GM19043 (cell line): ENCODE results near the gene CAMSAP1.
"Not testable (repeated sequence)": the region's sequence is repeated elsewhere in the genome, so short reads cannot be mapped to it uniquely, and the experiment has no call there.

Experiments
- ATAC-seq: cut with Tn5 transposase; IDR thresholded peaks from one replicate; pipeline ENCODE4 v1.9.1; 2021; ENCODE audit warnings: low read depth; ENCODE audit not compliant: unreplicated experiment

Gene CAMSAP1

GRCh38 chr9:135907431-135908092 is at the start of gene CAMSAP1:
CAMSAP1 (minus strand) TSS chr9:135907546; CDS start chr9:135907159, 387 bp downstream.
- ATAC-seq = peak; percentile 80

GRCh38 chr9:135956802-135957174 is 49.4 kb upstream of the CAMSAP1 start:
- ATAC-seq = no peak

- ATAC-seq = no peak
Measured at GRCh38 chr9:135955934-135956801, 48.8 kb upstream of the CAMSAP1 start.

GRCh38 chr9:135952664-135953206 is 45.4 kb upstream of the CAMSAP1 start:
- no peak for ATAC-seq

GRCh38 chr9:135951889-135952663 is 44.7 kb upstream of the CAMSAP1 start:
- no peak for ATAC-seq

GRCh38 chr9:135951310-135951709 is 44.0 kb upstream of the CAMSAP1 start:
- ATAC-seq = not testable (repeated sequence)

DNA sequence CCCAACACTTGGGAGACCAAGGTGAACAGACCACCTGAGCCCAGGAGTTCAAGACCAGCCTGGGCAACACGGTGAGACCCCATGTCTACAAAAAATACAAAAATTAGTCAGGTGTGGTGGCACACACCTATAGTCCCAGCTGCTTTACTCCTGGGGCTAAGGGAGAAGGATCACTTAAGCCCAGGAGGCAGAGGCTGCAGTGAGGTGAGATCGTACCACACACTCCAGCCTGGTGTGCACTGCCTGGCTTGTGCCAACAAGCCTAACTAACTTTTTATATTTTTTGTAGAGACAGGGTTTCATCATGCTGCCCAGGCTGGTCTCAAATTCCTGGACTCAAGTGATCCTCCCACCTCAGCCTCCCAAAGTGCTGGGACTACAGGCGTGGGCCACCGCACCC is 43.5 kb upstream of the CAMSAP1 start:
- ATAC-seq = not testable (repeated sequence)

GRCh38 chr9:135950135-135950682 is 42.9 kb upstream of the CAMSAP1 start:
- no peak for ATAC-seq

DNA sequence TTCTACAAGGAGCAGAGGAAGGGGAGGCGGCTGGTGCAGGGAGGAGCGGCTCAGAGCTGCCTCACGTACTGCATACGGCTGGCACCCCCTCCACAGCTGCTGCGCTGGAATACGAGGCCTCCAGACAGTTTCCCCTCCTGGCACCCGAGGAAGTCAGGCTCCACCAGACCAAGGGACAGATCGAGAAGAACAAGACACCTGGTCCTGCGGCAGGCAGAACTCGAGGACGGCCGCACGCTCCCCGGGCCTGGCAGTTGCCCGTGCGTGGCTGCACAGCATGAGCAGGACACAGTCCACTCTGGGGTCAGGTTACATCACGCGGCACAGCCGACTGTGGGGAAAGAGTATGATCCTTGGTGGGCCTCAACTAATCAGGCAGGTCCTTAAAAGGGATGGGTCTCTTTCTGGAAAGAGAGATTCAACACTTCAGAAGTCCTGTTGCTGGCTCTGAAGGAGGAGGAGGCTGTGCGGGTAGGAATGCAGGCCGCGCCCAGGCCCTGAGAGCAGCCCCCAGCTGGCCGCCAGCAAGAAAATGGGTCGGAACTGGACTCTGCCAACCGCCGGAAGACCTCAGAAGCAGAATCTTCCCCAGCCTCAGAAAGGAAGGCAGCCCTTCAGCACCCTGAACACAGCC is 42.3 kb upstream of the CAMSAP1 start:
- no peak for ATAC-seq

GRCh38 chr9:135948968-135949367 is 41.6 kb upstream of the CAMSAP1 start:
- ATAC-seq = no peak

- ATAC-seq = no peak
Measured at GRCh38 chr9:135948446-135948845, 41.1 kb upstream of the CAMSAP1 start.

DNA sequence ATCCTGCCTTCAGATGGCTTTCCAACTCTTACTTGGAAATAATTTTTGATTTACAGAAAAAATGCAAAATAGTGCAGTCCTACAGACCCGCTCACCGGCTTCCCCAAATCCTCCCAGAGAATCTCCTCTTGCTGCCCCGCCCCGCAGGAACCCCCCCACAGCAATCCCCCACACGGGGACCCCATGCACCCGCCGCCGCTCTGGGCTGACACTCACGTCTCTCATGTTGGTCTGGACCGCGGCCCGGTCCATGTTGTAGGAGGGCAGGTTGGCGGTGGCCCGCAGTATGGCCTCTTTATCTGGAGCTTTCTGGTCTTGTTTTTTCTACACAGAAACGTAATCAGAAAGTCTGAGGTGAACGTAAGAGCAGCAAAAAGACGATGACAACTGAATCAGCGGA is 40.2 kb upstream of the CAMSAP1 start:
- ATAC-seq = no peak

DNA sequence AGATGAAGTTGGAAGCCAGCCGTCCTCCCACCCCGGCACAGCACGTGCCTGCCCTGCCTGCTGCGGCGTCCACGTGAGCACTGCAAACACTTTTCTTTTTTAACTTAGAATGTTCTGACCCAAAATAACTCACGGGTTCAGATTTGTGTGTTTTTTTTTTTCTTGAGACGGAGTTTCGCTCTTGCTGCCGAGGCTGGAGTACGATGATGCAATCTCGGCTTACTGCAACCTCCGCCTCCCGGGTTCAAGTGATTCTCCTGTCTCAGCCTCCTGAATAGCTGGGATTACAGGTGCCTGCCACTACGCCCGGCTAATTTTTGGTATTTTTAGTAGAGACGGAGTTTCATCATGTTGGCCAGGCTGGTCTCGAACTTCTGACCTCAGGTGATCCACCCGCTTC is 39.8 kb upstream of the CAMSAP1 start:
- ATAC-seq = not testable (repeated sequence)

DNA sequence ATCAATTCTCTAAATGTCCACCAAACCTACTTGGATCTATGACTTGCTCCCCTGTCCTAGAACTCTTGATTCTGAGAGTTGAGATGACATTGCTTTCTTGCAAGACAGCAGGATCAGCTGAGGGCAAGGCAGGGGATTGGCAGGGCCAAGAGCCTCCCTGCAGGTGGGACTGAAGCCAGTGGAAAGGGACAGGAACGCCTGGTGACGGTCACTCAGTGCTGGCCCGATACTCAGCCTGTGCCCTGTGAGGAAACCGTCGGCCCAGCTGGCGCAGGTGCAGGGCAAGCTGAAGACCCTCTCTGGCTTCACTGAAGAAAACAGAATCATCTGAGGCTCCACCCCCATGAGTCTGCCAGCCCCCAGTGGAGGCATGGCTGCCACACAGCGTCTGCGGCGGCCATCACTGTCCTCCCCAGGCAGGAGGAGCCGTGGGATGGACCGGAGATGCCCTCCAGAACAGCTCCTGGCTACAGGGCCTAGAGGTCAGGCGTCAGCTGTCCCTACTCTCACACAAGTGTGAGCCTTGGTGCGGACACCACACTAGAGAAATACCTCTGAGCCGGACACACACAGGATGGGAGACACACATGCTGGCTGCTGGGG is 39.1 kb upstream of the CAMSAP1 start:
- ATAC-seq = no peak

DNA sequence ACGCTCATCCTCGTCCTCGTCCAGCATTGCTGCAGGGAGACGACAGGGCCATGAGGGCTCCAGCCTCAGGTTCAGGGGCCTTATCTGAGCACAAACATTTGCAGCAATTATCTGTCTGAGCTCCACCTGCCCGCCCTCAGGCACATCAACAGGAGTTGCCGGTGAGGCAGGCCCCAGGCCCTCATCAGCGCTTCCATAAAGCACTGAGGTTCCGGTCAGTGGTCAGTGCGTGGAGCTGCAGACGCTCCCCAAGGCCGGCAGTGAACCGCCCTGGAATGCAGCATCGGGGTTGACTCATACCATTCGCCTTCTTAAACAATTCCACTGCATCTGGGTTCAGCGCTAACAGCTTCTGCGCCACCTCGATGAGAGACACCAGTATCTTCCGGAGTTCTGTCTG is 38.6 kb upstream of the CAMSAP1 start:
- ATAC-seq = no peak

DNA sequence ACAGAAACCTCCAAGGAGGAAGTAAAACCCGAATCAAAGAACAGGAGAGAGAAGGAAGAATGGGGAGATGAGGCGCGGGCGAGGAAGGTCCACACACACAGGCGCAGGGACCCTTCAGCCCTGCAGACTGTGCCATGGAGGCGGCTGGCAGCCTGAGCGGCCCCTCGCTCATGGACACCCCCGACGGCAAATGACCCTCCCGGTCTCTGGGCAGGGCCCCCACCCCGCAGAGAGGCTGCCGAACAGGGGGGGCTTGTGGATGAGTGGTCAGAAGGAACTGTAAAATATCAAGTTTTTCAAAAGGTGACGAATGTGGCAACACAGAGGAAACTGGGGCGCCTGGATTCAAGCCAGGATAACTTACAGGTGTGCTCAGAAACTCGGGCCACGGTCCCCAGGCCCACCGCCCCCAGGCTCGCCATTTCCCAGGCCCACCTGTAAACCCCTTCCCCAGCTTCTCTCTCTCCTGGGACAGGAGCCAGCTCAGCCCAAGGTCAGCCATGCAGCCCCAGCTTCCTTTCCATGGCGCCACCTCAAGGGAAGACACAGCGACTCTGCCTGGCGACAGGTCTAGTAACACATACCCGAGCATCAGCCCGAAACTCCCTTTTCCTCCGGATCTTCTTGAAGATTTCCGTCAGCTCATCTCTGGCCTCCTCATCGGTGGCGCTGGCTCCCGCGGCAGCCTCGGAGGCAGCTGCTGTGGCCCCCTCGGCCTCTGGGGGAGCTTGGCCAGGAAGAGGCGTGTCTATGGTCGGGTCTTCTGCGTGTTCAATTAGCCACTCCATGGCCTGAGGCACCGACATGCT is 37.3 kb upstream of the CAMSAP1 start:
- no peak for ATAC-seq

DNA sequence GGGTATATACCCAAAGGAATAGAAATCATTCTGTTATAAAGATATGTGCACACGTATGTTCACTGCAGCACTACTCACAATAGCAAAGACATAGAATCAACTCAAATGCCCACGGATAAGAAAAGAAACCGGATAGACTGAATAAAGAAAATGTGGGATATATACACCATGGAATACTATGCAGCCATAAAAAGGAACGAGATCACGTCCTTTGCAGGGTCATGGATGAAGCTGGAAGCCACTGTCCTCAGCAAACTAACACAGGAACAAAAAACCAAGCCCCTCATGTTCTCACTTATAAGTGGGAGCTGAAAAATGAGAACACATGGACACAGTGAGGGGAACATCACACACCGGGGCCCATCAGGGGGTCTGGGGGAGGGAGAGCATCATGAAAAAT is 36.3 kb upstream of the CAMSAP1 start:
- ATAC-seq = not testable (repeated sequence)

- no peak for ATAC-seq
Measured at GRCh38 chr9:135941288-135941995, 34.1 kb upstream of the CAMSAP1 start.
